ENCODE results near the gene GFPT2. TPM values are rescaled to one million over a fixed set of nuclear protein-coding genes. Genes with fewer than 3 reads are reported as not detected.

The GFPT2 gene
- total and polyA plus RNA-seq, 9 donors = 18.5 to 135 (median 41.5) TPM

DNA sequence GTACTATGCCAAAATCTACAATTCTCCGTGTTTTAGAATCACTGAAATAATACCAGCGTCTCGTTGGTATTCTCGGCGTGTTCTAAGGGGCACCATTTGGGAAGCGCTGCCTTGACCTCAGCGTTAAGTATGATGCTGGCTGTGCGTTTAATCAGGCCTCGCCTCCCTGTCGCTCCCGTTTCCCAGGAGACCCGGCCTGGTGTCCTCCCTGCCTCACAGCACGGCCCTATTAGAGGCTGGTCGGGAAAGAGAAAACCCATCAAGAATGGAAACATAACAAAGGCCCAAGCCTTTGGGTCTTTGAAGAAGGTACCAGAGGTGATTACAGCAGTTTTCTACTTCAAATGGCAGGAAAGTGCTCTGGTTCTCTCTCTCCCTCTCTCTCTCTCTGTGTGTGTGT lies 30.0 kb downstream of the GFPT2 start:
- H3K27me3 ChIP-seq = no peaks in the 10 kb centered on the region
- H3K9me3 ChIP-seq = no peaks in the 10 kb centered on the region
- DNase-seq = no peak
- H3K4me3 ChIP-seq = no peak overlapping the region
- intact Hi-C loops (cut with DNase I) = no loop called here
- H3K27ac ChIP-seq = no peak overlapping the region
- no peaks in the 10 kb centered on the region for H3K36me3 ChIP-seq
- TF ChIP-seq CTCF (IDR thresholded peaks at IDR 0.05) = no peak
- no peak for TF ChIP-seq POLR2A (IDR thresholded peaks at IDR 0.05)
- no peak for TF ChIP-seq EP300 (IDR thresholded peaks at IDR 0.05)
- WGBS, 3 donors = 82 to 88% (median 87%) methylated on average over 14 of the region's 14 CpGs
- peaks cover 1% of the 10 kb centered on the region for H3K4me1 ChIP-seq (ENCODE audit: insufficient read depth)

DNA sequence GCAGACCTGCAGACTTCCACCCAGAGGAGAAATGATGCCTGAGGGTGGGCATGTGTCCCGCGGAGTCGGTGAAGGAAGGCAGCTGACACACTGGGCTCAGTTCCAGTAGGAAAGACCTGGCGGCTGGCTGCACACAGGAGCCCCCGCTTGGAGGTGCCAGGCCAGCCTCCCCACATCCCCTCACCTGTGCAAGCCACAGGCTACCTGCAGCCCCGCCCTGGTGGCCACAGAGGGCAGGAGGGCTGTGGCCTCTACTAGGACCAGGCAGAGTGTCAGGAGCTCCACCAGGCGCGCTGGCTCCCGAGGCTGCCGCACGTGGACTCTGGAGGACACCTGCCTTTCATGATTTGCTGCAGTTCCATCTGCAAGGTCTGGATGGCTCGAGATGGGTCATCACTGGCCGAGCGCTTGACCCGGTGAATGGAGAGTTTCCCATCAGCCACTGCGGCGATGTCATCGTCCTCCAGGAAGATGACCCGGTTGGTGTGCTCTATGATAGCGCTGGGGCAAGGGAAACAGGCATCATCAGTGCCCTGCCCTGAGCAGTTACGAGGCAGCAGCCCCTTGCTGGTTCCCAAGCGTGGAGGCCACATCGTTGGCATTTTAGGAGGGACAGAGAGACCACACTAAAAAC lies 34.6 kb downstream of the GFPT2 start:
- 91 to 92% (median 92%) methylated on average over 23 of the region's 23 CpGs for WGBS, 3 donors
- TF ChIP-seq CTCF (IDR thresholded peaks at IDR 0.05) (no peak), EP300 (IDR thresholded peaks at IDR 0.05) (no peak), POLR2A (IDR thresholded peaks at IDR 0.05) (no peak)
- no peak overlapping the region for H3K4me3 ChIP-seq
- H3K36me3 ChIP-seq = no peaks in the 10 kb centered on the region
- no peaks in the 10 kb centered on the region for H3K9me3 ChIP-seq
- H3K27ac ChIP-seq = no peak overlapping the region
- no peaks in the 10 kb centered on the region for H3K4me1 ChIP-seq (ENCODE audit: insufficient read depth)
- no peak for DNase-seq
- intact Hi-C loops (cut with DNase I) = no loop called here
- no peaks in the 10 kb centered on the region for H3K27me3 ChIP-seq

DNA sequence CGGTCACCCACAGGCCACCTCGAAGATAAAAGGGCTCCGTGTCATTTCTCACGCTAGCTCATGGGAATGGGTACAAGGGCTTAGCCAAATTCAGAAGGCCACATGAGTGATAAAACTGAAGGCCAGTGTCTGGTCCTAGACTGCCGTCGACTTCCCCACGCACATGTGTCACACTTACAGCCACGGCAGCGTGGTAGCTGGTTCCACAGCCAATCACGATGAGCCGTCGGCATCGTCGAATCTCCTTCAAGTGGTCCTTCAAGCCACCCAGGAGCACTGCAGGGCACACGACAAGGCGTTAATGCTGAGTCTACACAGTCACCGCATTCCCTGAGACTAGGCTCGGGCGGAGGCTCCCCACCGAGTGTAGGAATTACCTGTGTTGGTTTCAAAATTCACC lies 36.5 kb downstream of the GFPT2 start:
- H3K36me3 ChIP-seq = no peaks in the 10 kb centered on the region
- 90 to 96% (median 95%) methylated on average over 20 of the region's 20 CpGs for WGBS, 3 donors

DNA sequence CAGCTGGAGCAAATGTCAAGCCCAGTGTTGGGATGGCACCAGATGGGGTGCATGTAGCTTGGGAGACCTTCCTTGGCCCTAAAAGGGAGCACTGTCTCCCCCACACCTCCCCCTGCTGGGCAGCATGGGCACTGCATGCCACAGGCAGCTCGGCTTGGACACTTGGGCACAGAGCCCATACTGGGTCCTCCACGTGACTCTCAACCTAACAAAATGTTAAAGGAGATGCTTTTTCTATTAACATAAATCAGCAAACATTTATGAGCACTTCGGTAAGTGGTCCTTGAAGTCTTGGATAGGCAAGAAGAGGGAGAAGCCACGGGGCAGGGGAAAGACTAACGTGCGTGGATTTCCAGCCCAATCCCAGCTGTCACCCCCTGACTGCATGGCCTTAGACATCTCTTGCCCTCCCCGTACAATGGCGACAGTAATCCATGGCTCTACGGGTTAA lies 37.3 kb downstream of the GFPT2 start:
- H3K27ac ChIP-seq = no peak overlapping the region
- WGBS, 3 donors = 70 to 77% (median 77%) methylated on average over 9 of the region's 9 CpGs
- DNase-seq = peak in 4 of 5 donors; percentile 57 to 72 (median 68)
- H3K27me3 ChIP-seq = no peaks in the 10 kb centered on the region
- no peak overlapping the region for H3K4me3 ChIP-seq
- no peaks in the 10 kb centered on the region for H3K4me1 ChIP-seq (ENCODE audit: insufficient read depth)
- no peaks in the 10 kb centered on the region for H3K9me3 ChIP-seq
- TF ChIP-seq EP300 (IDR thresholded peaks at IDR 0.05) = no peak
- peak; percentile 48 to 58 (median 51) for TF ChIP-seq CTCF (IDR thresholded peaks at IDR 0.05)
- no peak for TF ChIP-seq POLR2A (IDR thresholded peaks at IDR 0.05)
- H3K36me3 ChIP-seq = no peaks in the 10 kb centered on the region
- intact Hi-C loops (cut with DNase I) = no loop called here

More for the DNA sequence above, 36.5 kb downstream of the GFPT2 start:
- H3K4me1 ChIP-seq (ENCODE audit: insufficient read depth) = no peaks in the 10 kb centered on the region
- H3K9me3 ChIP-seq = no peaks in the 10 kb centered on the region
- H3K27me3 ChIP-seq = no peaks in the 10 kb centered on the region
- no peak overlapping the region for H3K4me3 ChIP-seq
- no peak for TF ChIP-seq EP300 (IDR thresholded peaks at IDR 0.05)
- TF ChIP-seq POLR2A (IDR thresholded peaks at IDR 0.05) = no peak
- no peak for TF ChIP-seq CTCF (IDR thresholded peaks at IDR 0.05)
- peak in 1 of 5 donors; percentile 15 for DNase-seq
- intact Hi-C loops (cut with DNase I) = no loop called here
- H3K27ac ChIP-seq = no peak overlapping the region
